PC-3 (cell line): ENCODE data around the gene FAM162A. TPM values are rescaled to one million over a fixed set of nuclear protein-coding genes. Genes with fewer than 3 reads are reported as not detected.
"Not testable (repeated sequence)": the region's sequence is repeated elsewhere in the genome, so short reads cannot be mapped to it uniquely, and the experiment has no call there.

Source experiments
- ATAC-seq: fragments of 200-7000 bp; cut with Tn5 transposase; 2 replicates; pipeline ENCODE4 v1.9.1; 2020; ENCODE audit warnings: mild to moderate bottlenecking, moderate library complexity
- BruUV-seq: library from RNA; stranded (reverse); fragments of 400-500 nt; replicated peaks from 2 replicates; lab custom pipeline; 2021; lab: Mats Ljungman, UMichigan
- CTCF ChIA-PET: fragments of 300-600 bp; sonication (Branson Sonifier 250); formaldehyde crosslinking; loops from one replicate; lab custom pipeline; 2022; ENCODE audit warnings: antibody characterized with exemption; lab: Charles Lee
- POLR2A ChIA-PET: fragments of 300-600 bp; sonication (Branson Sonifier 250); formaldehyde crosslinking; loops from one replicate; lab custom pipeline; 2022; ENCODE audit warnings: antibody characterized with exemption; ENCODE audit not compliant: unreplicated experiment; lab: Charles Lee
- DNase-seq: peaks from one replicate; pipeline ENCODE4 v3.0.0-alpha.2; 2015
- H2AFZ ChIP-seq: fragments of 300-600 bp; sonication (generic); 2 replicates; pipeline ENCODE4 v1.6.0; 2016; ENCODE audit warnings: antibody characterized with exemption, low read length
- H3F3A ChIP-seq: fragments of 300-600 bp; sonication (generic); one replicate; pipeline ENCODE4 v1.6.0; 2017; ENCODE audit warnings: antibody characterized with exemption, low read length, control low read depth, mild to moderate bottlenecking; ENCODE audit not compliant: unreplicated experiment
- H3K27ac ChIP-seq: fragments of 300-600 bp; sonication (generic); 2 replicates; pipeline ENCODE4 v1.5.1; 2016; ENCODE audit warnings: mild to moderate bottlenecking, low read length
- H3K27me3 ChIP-seq: fragments of 300-600 bp; sonication (generic); 2 replicates; pipeline ENCODE4 v1.6.1; 2016; ENCODE audit warnings: low read length, mixed read lengths
- H3K36me3 ChIP-seq: fragments of 300-600 bp; sonication (generic); 2 replicates; pipeline ENCODE4 v1.6.1; 2016; ENCODE audit warnings: low read depth, mixed run types, low read length, mixed read lengths
- H3K4me1 ChIP-seq: fragments of 300-600 bp; sonication (generic); 2 replicates; pipeline ENCODE4 v1.5.1; 2016; ENCODE audit warnings: low read length; ENCODE audit not compliant: insufficient read depth
- H3K4me2 ChIP-seq: fragments of 300-600 bp; sonication (generic); 2 replicates; pipeline ENCODE4 v1.6.0; 2016; ENCODE audit warnings: low read length
- H3K4me3 ChIP-seq: fragments of 300-600 bp; sonication (generic); 2 replicates; pipeline ENCODE4 v1.5.1; 2016; ENCODE audit warnings: mild to moderate bottlenecking, low read length, mixed read lengths
- H3K79me2 ChIP-seq: fragments of 300-600 bp; sonication (generic); 2 replicates; pipeline ENCODE4 v1.6.1; 2017; ENCODE audit warnings: low read length, mixed read lengths
- H3K9ac ChIP-seq: fragments of 300-600 bp; sonication (generic); 2 replicates; pipeline ENCODE4 v1.6.0; 2016; ENCODE audit warnings: mild to moderate bottlenecking, low read length
- H3K9me2 ChIP-seq: fragments of 300-600 bp; sonication (generic); replicated peaks from 2 replicates; pipeline ENCODE4 v1.6.1; 2016; ENCODE audit warnings: mixed run types, low read length, mixed read lengths
- H3K9me3 ChIP-seq: fragments of 300-600 bp; sonication (generic); 2 replicates; pipeline ENCODE4 v1.6.1; 2016; ENCODE audit warnings: low read length, mixed read lengths
- H4K20me1 ChIP-seq: fragments of 300-600 bp; sonication (generic); 2 replicates; pipeline ENCODE4 v1.6.1; 2016; ENCODE audit warnings: low read length, mixed read lengths
- EZH2 ChIP-seq: fragments of 300-600 bp; sonication (generic); IDR thresholded peaks from one replicate; pipeline ENCODE4 v1.6.1; 2017; ENCODE audit warnings: antibody characterized with exemption, mild to moderate bottlenecking, low read length; ENCODE audit not compliant: unreplicated experiment
- EZH2phosphoT487 ChIP-seq: fragments of 300-600 bp; sonication (generic); IDR thresholded peaks from 2 replicates; pipeline ENCODE4 v1.6.1; 2018; ENCODE audit warnings: mild to moderate bottlenecking, antibody characterized with exemption, low read length, borderline replicate concordance
- intact Hi-C: fragments of 100-400 bp; cut with micrococcal nuclease; formaldehyde crosslinking; loops from 2 replicates; pipeline ENCODE4 v1.9.0; 2023
- total RNA-seq: library from RNA; depleted of rRNA; stranded (reverse); fragments of >200 nt; gene quantifications from 2 replicates; pipeline ENCODE4 v1.2.3, GENCODE V29; 2014
- TF ChIP-seq, protein P1 (sequence below): fragments of 300-600 bp; sonication (generic); conservative IDR thresholded peaks from 2 replicates; pipeline ENCODE4 v1.5.1; 2017; ENCODE audit warnings: antibody characterized with exemption, low read depth, mild to moderate bottlenecking, low read length

FAM162A gene
- total RNA-seq, 1 experiment from 2014 or later = 126 TPM

DNA sequence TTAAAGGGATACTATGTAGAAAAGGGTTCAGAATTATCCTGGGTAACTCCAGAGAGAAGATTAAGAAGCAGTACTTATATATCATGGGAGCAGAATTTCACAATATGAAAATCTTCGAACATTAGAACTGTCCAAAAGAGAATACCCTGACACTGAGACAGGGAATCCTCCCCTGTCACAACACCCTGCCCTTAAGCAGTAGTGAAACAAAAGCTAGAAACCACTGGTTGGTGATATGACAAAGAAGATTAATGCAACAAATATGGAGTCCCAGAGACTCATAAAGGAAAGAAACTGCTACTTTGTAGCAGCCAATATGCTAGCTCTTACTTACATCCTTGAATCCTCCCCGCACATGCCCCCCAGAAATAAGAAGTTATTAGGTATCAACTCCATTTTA lies 19.5 kb upstream of the FAM162A start:
- no TSS peak for BruUV-seq
- ATAC-seq = no peak
- Histone ChIP-seq H3F3A (peaks cover 3% of the 10 kb centered on the region), H3K9me3 (no peaks in the 10 kb centered on the region), H3K27me3 (no peaks in the 10 kb centered on the region), H3K9ac (no peak overlapping the region), H2AFZ (no peak overlapping the region), H3K4me3 (no peak overlapping the region), H3K4me1 (peaks cover 30% of the 10 kb centered on the region), H4K20me1 (no peaks in the 10 kb centered on the region), H3K27ac (0 out of 2 replicates have a peak overlapping the region, but pooled peaks have one; percentile 91), H3K79me2 (peaks cover 20% of the 10 kb centered on the region), H3K9me2 (no peaks in the 10 kb centered on the region), H3K4me2 (no peak overlapping the region), H3K36me3 (peaks cover 58% of the 10 kb centered on the region)
- no peak for DNase-seq
- ChIA-PET CTCF (no interaction called here), POLR2A (no interaction called here)
- intact Hi-C loops = no loop called here
- TF ChIP-seq, protein P1, sequence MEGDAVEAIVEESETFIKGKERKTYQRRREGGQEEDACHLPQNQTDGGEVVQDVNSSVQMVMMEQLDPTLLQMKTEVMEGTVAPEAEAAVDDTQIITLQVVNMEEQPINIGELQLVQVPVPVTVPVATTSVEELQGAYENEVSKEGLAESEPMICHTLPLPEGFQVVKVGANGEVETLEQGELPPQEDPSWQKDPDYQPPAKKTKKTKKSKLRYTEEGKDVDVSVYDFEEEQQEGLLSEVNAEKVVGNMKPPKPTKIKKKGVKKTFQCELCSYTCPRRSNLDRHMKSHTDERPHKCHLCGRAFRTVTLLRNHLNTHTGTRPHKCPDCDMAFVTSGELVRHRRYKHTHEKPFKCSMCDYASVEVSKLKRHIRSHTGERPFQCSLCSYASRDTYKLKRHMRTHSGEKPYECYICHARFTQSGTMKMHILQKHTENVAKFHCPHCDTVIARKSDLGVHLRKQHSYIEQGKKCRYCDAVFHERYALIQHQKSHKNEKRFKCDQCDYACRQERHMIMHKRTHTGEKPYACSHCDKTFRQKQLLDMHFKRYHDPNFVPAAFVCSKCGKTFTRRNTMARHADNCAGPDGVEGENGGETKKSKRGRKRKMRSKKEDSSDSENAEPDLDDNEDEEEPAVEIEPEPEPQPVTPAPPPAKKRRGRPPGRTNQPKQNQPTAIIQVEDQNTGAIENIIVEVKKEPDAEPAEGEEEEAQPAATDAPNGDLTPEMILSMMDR = no peak
- TF ChIP-seq EZH2 (no peak), EZH2phosphoT487 (no peak)

DNA sequence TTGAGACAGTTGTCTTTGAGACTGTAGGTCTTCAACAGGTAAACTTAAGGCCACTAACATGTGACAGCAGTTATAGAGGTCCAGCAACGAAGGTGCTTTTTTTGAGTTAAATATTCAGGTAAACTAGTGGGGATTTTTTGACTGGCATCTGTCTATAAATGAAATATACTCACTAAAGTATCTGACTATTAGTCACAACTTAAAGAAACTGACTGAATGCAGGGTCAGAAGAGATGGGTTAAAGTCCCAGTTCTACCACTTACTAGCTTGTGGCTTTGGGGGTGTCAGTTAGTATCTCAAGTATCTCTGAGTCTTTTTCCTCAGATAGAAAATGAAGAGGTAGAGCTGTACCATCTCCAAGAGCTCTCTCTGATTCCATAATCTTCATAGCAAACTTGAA lies 18.9 kb upstream of the FAM162A start:
- POLR2A ChIA-PET = no interaction called here

DNA sequence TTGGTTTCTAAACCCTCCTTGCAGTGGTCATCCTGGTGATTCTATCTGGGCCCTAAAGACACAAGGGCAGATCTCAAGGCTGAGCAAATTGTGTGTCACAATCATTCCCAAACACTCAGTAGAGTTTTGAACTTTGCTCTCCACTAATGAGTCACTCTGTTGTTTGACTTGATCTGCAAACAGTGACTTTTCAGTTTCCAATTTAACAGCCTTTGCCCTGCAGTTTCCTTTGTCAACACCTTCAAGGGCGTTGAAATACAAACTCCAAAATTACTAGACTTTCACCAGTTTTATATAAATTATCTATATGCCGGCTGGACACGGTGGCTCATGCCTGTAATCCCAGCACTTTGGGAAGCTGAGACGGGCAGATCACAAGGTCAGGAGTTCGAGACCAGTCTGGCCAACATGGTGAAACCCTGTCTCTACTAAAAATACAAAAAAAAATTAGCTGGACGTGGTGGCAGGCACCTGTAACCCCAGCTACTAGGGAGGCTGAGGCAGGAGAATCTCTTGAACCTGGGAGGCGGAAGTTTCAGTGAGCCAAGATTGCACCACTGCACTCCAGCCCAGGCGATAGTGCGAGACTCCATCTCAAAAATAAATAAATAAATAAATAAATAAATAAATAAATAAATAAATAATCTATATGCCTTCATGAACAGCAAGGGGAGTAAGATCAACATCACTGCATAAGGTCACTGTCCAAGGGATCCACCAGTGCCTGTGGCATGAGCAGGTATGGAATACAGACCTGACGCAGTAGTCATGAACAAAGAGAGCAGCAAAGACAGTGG lies 18.2 kb upstream of the FAM162A start:
- not testable (repeated sequence) for H3K9me3 ChIP-seq, H2AFZ ChIP-seq, H4K20me1 ChIP-seq, H3K27me3 ChIP-seq, H3F3A ChIP-seq, H3K9me2 ChIP-seq
- peak; percentile 97 for DNase-seq
- Histone ChIP-seq H3K9ac (peak overlapping the region; percentile 60), H3K79me2 (peaks cover 20% of the 10 kb centered on the region), H3K4me3 (peak overlapping the region; percentile 25; the same call in 1 of the 2 replicates), H3K4me1 (peaks cover 31% of the 10 kb centered on the region), H3K36me3 (peaks cover 58% of the 10 kb centered on the region), H3K27ac (peak overlapping the region; percentile 91), H3K4me2 (peak overlapping the region; percentile 52)
- TSS peak; percentile 74 for BruUV-seq
- ATAC-seq = peak; percentile 95
- ChIA-PET POLR2A (interaction anchor here (0.6 kb wide), 1 partner anchor 18 kb away, joined by 4 read pairs; the partner anchor contains the start of gene FAM162A), CTCF (interaction anchor here (0.6 to 1.7 kb wide), 2 partner anchors 60 to 130 kb away, joined by 7 to 10 read pairs; no protein-coding TSS in a partner anchor)
- intact Hi-C loops = loop anchor here (1.0 kb wide), 1 partner anchor 19 kb away; the partner anchor contains the start of gene FAM162A

More for the DNA sequence above, 18.9 kb upstream of the FAM162A start:
- no peaks in the 10 kb centered on the region for H3K9me3 ChIP-seq
- CTCF ChIA-PET = interaction anchor here (0.6 to 1.7 kb wide), 2 partner anchors 59 to 130 kb away, joined by 7 to 10 read pairs; no protein-coding TSS in a partner anchor
- H3K27me3 ChIP-seq = no peaks in the 10 kb centered on the region
- TSS peak; percentile 30 for BruUV-seq
- no peak for TF ChIP-seq EZH2
- no peak for TF ChIP-seq EZH2phosphoT487
- TF ChIP-seq, protein P1 = no peak
- H3K4me2 ChIP-seq = peak overlapping the region; percentile 52
- no peak for DNase-seq
- no peaks in the 10 kb centered on the region for H4K20me1 ChIP-seq
- H3K36me3 ChIP-seq = peaks cover 55% of the 10 kb centered on the region
- H3K9ac ChIP-seq = peak overlapping the region; percentile 9; the same call in 1 of the 2 replicates
- no peaks in the 10 kb centered on the region for H3K9me2 ChIP-seq
- H3K27ac ChIP-seq = peak overlapping the region; percentile 91
- peak overlapping the region; percentile 13 for H3K4me3 ChIP-seq
- intact Hi-C loops = loop anchor here (1.0 kb wide), 1 partner anchor 19 kb away; the partner anchor contains the start of gene FAM162A
- H3K4me1 ChIP-seq = peaks cover 30% of the 10 kb centered on the region
- peak; percentile 2; the same call in 1 of the 2 replicates for ATAC-seq
- H2AFZ ChIP-seq = no peak overlapping the region
- H3F3A ChIP-seq = peaks cover 3% of the 10 kb centered on the region
- peaks cover 20% of the 10 kb centered on the region for H3K79me2 ChIP-seq
